ENCODE measurements around the gene PGC. TPM values are rescaled to one million over a fixed set of nuclear protein-coding genes. Genes with fewer than 3 reads are reported as not detected.

PGC gene
- total and polyA plus RNA-seq, 2 of the 8 experiments (the other 6 are each of a cell fraction or from before 2014, with no cell fraction given): 0.09 TPM; not detected in 1

- TF ChIP-seq SAP30 (IDR thresholded peaks at IDR 0.05; ENCODE audit: insufficient read depth, insufficient replicate concordance, low read length) (peak; percentile 94), BACH1 (IDR thresholded peaks at IDR 0.05; ENCODE audit: low read length) (no peak), TAF1 (IDR thresholded peaks at IDR 0.05; ENCODE audit: low read depth, low read length) (no peak), ZNF274 (IDR thresholded peaks at IDR 0.05; ENCODE audit: borderline replicate concordance, extremely low read depth, low read length) (no peak), EP300 (IDR thresholded peaks at IDR 0.05; ENCODE audit: borderline replicate concordance in 1 of 2, low read depth in 2 of 2, low read length in 2 of 2) (peak in 1 of 2 experiments; percentile 87; a peak in 1 of 3 replicates), SIX5 (IDR thresholded peaks at IDR 0.05; ENCODE audit: low read depth, low read length) (no peak), MAFK (IDR thresholded peaks at IDR 0.05; ENCODE audit: low read depth, low read length) (no peak), RFX5 (IDR thresholded peaks at IDR 0.05; ENCODE audit: borderline replicate concordance, low read depth, low read length) (no peak), CREB1 (IDR thresholded peaks at IDR 0.05) (peak; percentile 6; the same call in 1 of the 2 replicates), POLR2A (IDR thresholded peaks at IDR 0.05; ENCODE audit: control extremely low read depth in 1 of 2, low read depth in 2 of 2, low read length in 2 of 2) (no peak), PHF8 (conservative IDR thresholded peaks at IDR 0.05; ENCODE audit: low read depth, low read length) (no peak), KDM5A (IDR thresholded peaks at IDR 0.05; ENCODE audit: low read length) (no peak), GTF2F1 (IDR thresholded peaks at IDR 0.05; ENCODE audit: borderline replicate concordance, low read depth, low read length) (no peak), TBP (IDR thresholded peaks at IDR 0.05; ENCODE audit: low read depth, low read length) (no peak), ASH2L (IDR thresholded peaks at IDR 0.05; ENCODE audit: low read length) (peak; percentile 12), EZH2 (IDR thresholded peaks at IDR 0.05; ENCODE audit: low read depth, low read length, severe bottlenecking) (no peak), CBX8 (IDR thresholded peaks at IDR 0.05; ENCODE audit: borderline replicate concordance, low read depth, low read length) (no peak), ATF2 (IDR thresholded peaks at IDR 0.05; ENCODE audit: low read length) (0 out of 2 replicates have a peak, but pooled peaks have one; percentile 1), RXRA (IDR thresholded peaks at IDR 0.05; ENCODE audit: insufficient read depth, low read depth, low read length) (no peak), SP4 (IDR thresholded peaks at IDR 0.05; ENCODE audit: low read length) (0 out of 2 replicates have a peak, but pooled peaks have one; percentile 23), CBX5 (IDR thresholded peaks at IDR 0.05; ENCODE audit: low read depth, low read length) (no peak)
Measured at GRCh38 chr6:41786451-41787218, 39.4 kb upstream of the PGC start (continued).

Data from H1 (cell line).